HG02981 (cell line): ENCODE data around the gene ME3.
"Not testable (repeated sequence)": the region's sequence is repeated elsewhere in the genome, so short reads cannot be mapped to it uniquely, and the experiment has no call there.

ENCODE experiments used
- ATAC-seq: cut with Tn5 transposase; IDR thresholded peaks from one replicate; pipeline ENCODE4 v1.9.1; 2021; ENCODE audit warnings: mild to moderate bottlenecking, moderate library complexity; ENCODE audit not compliant: unreplicated experiment

ME3 gene

GRCh38 chr11:86623736-86624135 lies 48.7 kb downstream of the ME3 start:
- no peak for ATAC-seq

- no peak for ATAC-seq
Observed at GRCh38 chr11:86623041-86623621, 49.3 kb downstream of the ME3 start.

GRCh38 chr11:86621854-86622253 lies 50.6 kb downstream of the ME3 start:
- no peak for ATAC-seq

GRCh38 chr11:86620891-86621521 lies 51.4 kb downstream of the ME3 start:
- no peak for ATAC-seq

- not testable (repeated sequence) for ATAC-seq
Observed at GRCh38 chr11:86619428-86619827, 53.0 kb downstream of the ME3 start.

- no peak for ATAC-seq
Observed at GRCh38 chr11:86617502-86617901, 54.9 kb downstream of the ME3 start.

GRCh38 chr11:86615487-86615886 lies 56.9 kb downstream of the ME3 start:
- no peak for ATAC-seq

GRCh38 chr11:86610559-86611341 lies 61.7 kb downstream of the ME3 start:
- ATAC-seq, result no peak

GRCh38 chr11:86608251-86608799 lies 64.1 kb downstream of the ME3 start:
- ATAC-seq, result peak; percentile 94

GRCh38 chr11:86606836-86607481 lies 65.5 kb downstream of the ME3 start:
- ATAC-seq, result no peak

GRCh38 chr11:86606270-86606835 lies 66.1 kb downstream of the ME3 start:
- no peak for ATAC-seq

GRCh38 chr11:86596861-86597586 lies 75.4 kb downstream of the ME3 start:
- ATAC-seq, result no peak

- ATAC-seq, result no peak
Observed at GRCh38 chr11:86595955-86596354, 76.5 kb downstream of the ME3 start.

GRCh38 chr11:86595451-86595850 lies 77.0 kb downstream of the ME3 start:
- no peak for ATAC-seq

GRCh38 chr11:86594746-86595145 lies 77.7 kb downstream of the ME3 start:
- ATAC-seq, result no peak

GRCh38 chr11:86593833-86594232 lies 78.6 kb downstream of the ME3 start:
- no peak for ATAC-seq

- ATAC-seq, result peak; percentile 93
Observed at GRCh38 chr11:86592659-86593451, 79.6 kb downstream of the ME3 start.

- ATAC-seq, result no peak
Observed at GRCh38 chr11:86592047-86592591, 80.3 kb downstream of the ME3 start.

GRCh38 chr11:86591631-86592030 lies 80.8 kb downstream of the ME3 start:
- no peak for ATAC-seq
